WI38 (cell line): ENCODE results near the gene SMIM35.

Experiments used
- H3K4me3 ChIP-seq: 2 replicates; pipeline ENCODE4 v1.5.1; 2011; ENCODE audit warnings: low read depth, mild to moderate bottlenecking, control low read depth, low read length
- TF ChIP-seq, protein P1 (sequence below): IDR thresholded peaks from 2 replicates; pipeline ENCODE4 v1.5.1; 2012; ENCODE audit warnings: low read depth, mild to moderate bottlenecking, control low read depth, low read length

SMIM35 gene

DNA sequence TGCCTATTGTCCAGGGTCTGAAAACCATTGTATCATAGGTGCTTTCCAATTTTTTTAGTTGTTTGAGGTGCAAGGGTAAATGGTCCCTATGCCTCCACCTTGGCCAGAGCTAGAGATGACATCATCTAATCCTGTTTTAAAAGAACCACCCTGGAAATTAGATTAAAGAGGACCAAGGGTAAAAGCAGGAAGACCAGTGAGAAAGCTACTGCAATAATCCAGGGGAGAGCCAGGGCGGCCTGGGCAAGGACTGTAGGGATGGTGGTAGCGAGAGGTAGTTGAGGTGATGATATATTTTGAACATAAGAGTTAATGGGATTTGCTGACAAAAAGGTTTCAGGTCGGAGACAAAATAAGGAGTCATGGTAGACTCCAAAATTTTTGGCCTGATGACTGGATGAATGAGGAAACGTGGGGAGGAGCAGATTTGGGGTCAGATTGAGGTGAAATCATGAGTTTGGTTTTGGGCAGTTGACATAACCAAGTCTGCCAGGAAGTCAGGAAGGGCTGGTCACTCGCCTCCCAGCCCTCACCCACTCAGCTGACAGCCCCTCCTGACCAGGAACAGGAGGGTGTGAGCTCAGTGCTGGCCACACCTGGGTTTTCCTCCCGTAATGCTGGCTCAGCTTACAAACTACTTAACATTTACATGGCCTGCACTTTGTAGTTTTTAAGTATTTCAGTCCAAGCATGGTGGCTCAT is 42.9 kb upstream of the SMIM35 start:
- no peak overlapping the region for H3K4me3 ChIP-seq
- TF ChIP-seq, protein P1, sequence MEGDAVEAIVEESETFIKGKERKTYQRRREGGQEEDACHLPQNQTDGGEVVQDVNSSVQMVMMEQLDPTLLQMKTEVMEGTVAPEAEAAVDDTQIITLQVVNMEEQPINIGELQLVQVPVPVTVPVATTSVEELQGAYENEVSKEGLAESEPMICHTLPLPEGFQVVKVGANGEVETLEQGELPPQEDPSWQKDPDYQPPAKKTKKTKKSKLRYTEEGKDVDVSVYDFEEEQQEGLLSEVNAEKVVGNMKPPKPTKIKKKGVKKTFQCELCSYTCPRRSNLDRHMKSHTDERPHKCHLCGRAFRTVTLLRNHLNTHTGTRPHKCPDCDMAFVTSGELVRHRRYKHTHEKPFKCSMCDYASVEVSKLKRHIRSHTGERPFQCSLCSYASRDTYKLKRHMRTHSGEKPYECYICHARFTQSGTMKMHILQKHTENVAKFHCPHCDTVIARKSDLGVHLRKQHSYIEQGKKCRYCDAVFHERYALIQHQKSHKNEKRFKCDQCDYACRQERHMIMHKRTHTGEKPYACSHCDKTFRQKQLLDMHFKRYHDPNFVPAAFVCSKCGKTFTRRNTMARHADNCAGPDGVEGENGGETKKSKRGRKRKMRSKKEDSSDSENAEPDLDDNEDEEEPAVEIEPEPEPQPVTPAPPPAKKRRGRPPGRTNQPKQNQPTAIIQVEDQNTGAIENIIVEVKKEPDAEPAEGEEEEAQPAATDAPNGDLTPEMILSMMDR: no peak

DNA sequence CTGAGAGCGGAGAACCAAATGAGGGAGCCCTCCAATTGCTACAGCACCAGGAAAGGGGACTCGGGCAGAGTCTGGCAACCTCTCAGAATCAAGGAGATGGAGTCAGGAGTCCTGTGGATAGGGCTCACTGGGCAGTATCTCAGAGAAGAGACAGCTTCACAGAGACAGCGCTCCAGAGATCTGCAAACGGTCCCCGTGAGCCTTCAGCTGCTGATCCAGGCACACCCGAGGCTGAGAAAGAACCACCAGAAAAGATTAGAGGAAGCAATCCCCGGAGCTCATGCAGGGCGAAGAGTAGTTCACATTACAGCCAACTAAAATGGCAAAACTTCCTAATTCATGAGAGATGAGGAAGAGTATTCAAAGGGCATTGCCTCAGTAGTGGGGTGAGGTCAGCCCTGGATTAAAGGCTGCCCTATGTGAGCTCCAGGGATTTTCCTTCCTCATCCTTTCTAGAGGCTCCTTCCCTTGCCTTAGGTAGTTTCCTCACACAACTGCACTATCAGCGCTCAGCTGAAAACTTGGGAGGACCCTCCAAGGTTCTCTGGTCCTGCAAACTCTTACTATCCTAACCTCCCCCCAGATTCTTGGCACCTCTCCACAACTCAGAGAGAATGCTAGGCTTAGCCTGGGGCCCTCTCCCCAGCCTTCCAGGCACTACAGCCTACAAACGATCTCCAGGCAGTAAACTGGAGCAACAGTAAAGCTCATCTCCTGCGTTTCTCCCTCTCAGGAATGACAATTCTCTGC is 42.1 kb upstream of the SMIM35 start:
- TF ChIP-seq, protein P1: no peak
- H3K4me3 ChIP-seq: no peak overlapping the region

DNA sequence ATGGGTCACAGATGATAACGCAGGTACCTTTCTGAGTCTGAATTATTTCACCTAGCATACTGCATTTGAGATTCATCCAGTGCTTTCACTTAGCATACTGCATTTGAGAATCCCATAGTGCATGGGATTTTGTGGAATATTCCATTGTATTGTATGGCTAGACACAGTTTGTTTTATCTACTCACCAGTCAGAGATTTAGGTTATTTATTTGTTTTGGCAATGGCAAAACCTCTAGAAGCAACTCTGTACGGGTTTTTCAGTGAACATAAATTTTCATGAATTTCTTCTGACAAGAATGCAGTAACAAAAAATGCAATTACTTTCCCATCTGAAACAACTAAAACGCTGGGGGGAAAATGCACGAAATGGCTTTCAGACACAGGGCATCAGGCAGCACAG is 41.5 kb upstream of the SMIM35 start:
- no peak overlapping the region for H3K4me3 ChIP-seq

DNA sequence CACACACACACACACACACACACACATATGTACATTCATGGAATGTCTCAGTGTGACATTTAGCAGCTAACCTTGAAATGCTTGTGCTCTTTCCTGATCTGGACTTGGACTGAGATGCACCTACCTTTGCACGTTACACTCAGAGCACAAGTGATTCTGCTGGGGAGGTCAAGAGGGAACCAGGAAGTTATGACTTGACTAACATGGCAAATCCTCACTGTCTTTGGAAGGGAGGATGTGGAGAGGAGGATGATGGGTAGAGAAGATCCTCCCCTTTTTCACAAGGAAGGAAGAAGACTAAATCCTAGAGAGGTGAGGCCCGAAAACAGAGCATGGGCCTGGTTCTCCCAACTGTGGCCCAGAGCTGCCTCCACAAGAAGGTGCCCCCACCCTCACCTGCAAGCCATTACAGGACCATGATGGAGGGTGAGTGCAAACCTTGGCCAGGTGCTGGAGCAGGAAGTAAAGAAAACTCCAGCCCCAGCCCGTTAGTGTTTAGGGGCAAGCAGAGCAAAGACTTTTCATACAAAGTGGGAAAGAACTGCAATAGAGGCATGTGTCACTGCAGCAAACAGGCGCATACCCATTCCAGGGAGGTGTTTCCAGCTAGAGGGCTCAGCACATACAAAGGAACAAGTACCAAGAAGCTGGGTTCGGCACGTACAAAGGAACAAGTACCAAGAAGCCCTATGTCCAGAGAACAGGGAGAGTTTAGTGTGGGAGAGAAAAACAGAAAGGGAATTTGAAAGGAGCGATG is 39.5 kb upstream of the SMIM35 start:
- no peak overlapping the region for H3K4me3 ChIP-seq
- TF ChIP-seq, protein P1: no peak

More for the DNA sequence above, 41.5 kb upstream of the SMIM35 start:
- TF ChIP-seq, protein P1: no peak

DNA sequence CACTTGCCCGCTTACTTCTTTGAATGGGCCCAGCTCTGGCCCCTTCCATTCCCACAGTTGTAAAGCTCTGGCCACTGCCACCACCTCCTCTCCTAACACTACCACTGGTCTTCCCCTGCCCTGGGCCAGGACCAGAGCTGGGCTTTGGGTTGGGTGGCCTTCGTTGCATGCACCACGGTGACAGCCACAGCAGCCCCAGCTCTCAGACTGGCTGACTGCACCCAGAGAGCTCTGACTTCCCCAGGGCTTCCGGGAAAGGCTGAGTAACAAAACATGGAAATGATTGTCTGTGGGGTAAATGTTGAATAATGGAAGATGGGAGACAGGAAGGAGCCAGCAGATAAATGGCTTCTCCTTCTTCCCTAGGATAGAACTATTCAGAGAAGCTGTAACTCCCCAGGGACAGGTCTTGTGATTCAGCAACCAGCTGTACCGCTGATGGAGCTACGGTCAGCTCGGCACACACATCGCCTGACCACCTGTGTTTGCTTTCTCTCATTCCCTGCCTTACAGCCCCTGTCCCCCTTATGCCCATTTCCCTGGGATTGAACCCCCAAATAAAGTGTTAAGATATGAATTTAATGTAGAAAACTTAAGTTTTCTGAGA is 38.3 kb upstream of the SMIM35 start:
- H3K4me3 ChIP-seq: no peak overlapping the region
- TF ChIP-seq, protein P1: no peak

DNA sequence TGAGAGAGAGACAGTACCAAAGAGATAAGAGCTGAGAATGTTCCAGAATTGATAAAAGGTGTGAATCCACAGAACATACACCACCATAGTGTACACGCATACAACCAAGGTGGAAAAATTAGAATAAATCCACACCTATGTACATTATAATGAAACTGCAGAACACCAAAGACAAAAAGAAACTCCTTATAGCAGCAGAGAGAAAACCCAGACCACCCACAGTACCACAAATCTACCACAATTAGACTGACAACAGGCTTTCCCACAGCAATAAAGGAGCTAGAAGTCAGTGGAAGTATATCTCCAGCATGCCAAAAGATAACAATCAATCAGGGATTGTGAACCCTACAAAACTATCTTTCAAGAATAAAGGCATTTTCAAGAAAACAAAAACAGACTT is 34.0 kb upstream of the SMIM35 start:
- H3K4me3 ChIP-seq: no peak overlapping the region
- TF ChIP-seq, protein P1: no peak
